Fibroblast of lung (primary cell): ENCODE data around the gene ANKRD45.

Source experiments
- CTCF ChIP-seq, 2 donors: IDR thresholded peaks in 1 of 2; conservative IDR thresholded peaks in 1 of 2; 1 replicate in 1 of 2; 2 replicates in 1 of 2; pipeline ENCODE4 v1.5.1; 2011 to 2012; ENCODE audit warnings: low read length in 2 of 2, control low read depth in 1 of 2, inconsistent platforms in 1 of 2, low read depth in 1 of 2, mild to moderate bottlenecking in 1 of 2
- EZH2 ChIP-seq: IDR thresholded peaks from 2 replicates; pipeline ENCODE4 v1.5.1; 2012; ENCODE audit warnings: low read length, control low read depth, mild to moderate bottlenecking; ENCODE audit errors: missing control alignments

DNA sequence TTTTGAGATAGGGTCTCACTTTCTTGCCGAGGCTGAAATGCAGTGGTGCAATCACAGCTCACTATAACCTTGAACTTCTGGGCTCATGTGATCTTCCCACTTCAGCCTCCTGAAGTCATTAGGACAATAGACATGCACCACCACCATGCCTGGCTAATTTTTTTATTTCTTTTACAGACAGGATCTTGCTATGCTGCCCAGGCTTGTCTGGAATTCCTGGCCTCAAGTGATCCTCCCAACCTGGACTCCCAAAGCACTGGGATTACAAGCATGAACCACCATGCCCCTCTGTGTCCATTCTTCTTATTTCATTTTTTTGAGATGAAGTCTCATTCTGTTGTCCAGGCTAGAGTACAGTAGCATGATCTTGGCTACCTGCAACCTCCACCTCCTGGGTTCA, 33.1 kb upstream of the ANKRD45 start:
- TF ChIP-seq CTCF (conservative IDR thresholded peaks at IDR 0.05 in 1 of 2, IDR thresholded peaks at IDR 0.05 in 1 of 2; ENCODE audit: low read depth in 1 of 2, low read length in 2 of 2), result no peak
- no peak for TF ChIP-seq EZH2
